Measurements from ENCODE around the gene MTMR3. TPM values are rescaled to one million over a fixed set of nuclear protein-coding genes. Genes with fewer than 3 reads are reported as not detected.
"Not testable (repeated sequence)": the region's sequence is repeated elsewhere in the genome, so short reads cannot be mapped to it uniquely, and the experiment has no call there.

The MTMR3 gene
- total RNA-seq, 4 donors from 2014 or later, result 36.6 to 42.1 (median 37.1) TPM

GRCh38 chr22:30054764-30055069 lies 171.7 kb downstream of the MTMR3 start:
- Histone ChIP-seq H3K9me3 (no peaks in the 10 kb centered on the region), H3K4me3 (no peak overlapping the region), H3K27ac (no peak overlapping the region), H3K4me1 (no peaks in the 10 kb centered on the region), H3K27me3 (no peaks in the 10 kb centered on the region), H3K36me3 (no peaks in the 10 kb centered on the region)
- intact Hi-C loops (cut with DNase I; ENCODE audit: low total_unique reads), result no loop called here
- TF ChIP-seq CTCF (IDR thresholded peaks at IDR 0.05 in 4 of 5, conservative IDR thresholded peaks at IDR 0.05 in 1 of 5), result no peak
- ATAC-seq, result no peak
- in situ Hi-C loops (cut with MboI; ENCODE audit: low sequenced_read_pairs in 4 of 4), result no loop called here
- no peak for DNase-seq

- intact Hi-C loops (cut with DNase I; ENCODE audit: low total_unique reads) (no loop called here), in situ Hi-C loops (cut with MboI; ENCODE audit: low sequenced_read_pairs in 4 of 4) (no loop called here)
- no peaks in the 10 kb centered on the region for H3K4me1 ChIP-seq
- no peaks in the 10 kb centered on the region for H3K9me3 ChIP-seq
- H3K27me3 ChIP-seq, result no peaks in the 10 kb centered on the region
- DNase-seq (no peak), ATAC-seq (no peak)
- no peak overlapping the region for H3K4me3 ChIP-seq
- no peak for TF ChIP-seq CTCF (IDR thresholded peaks at IDR 0.05 in 4 of 5, conservative IDR thresholded peaks at IDR 0.05 in 1 of 5)
- TF ChIP-seq POLR2A (IDR thresholded peaks at IDR 0.05), result no peak
- H3K36me3 ChIP-seq, result no peaks in the 10 kb centered on the region
- no peak overlapping the region for H3K27ac ChIP-seq
Measured at GRCh38 chr22:30056015-30056414, 173.0 kb downstream of the MTMR3 start.

GRCh38 chr22:30057375-30057774 lies 174.4 kb downstream of the MTMR3 start:
- ATAC-seq (no peak), DNase-seq (no peak)
- Histone ChIP-seq H3K9me3 (no peaks in the 10 kb centered on the region), H3K4me1 (no peaks in the 10 kb centered on the region), H3K36me3 (no peaks in the 10 kb centered on the region), H3K4me3 (no peak overlapping the region), H3K27me3 (no peaks in the 10 kb centered on the region), H3K27ac (no peak overlapping the region)
- TF ChIP-seq POLR2A (IDR thresholded peaks at IDR 0.05) (no peak), CTCF (IDR thresholded peaks at IDR 0.05 in 4 of 5, conservative IDR thresholded peaks at IDR 0.05 in 1 of 5) (no peak)
- in situ Hi-C loops (cut with MboI; ENCODE audit: low sequenced_read_pairs in 4 of 4), result no loop called here
- intact Hi-C loops (cut with DNase I; ENCODE audit: low total_unique reads), result no loop called here

GRCh38 chr22:30059346-30060020 lies 176.5 kb downstream of the MTMR3 start:
- H3K27ac ChIP-seq; H3K4me3 ChIP-seq; H3K9me3 ChIP-seq; intact Hi-C loops (cut with DNase I; ENCODE audit: low total_unique reads); in situ Hi-C loops (cut with MboI; ENCODE audit: low sequenced_read_pairs in 4 of 4); DNase-seq; H3K27me3 ChIP-seq; H3K36me3 ChIP-seq; H3K4me1 ChIP-seq; ATAC-seq: not testable (repeated sequence)

- H3K9me3 ChIP-seq; H3K27ac ChIP-seq; H3K27me3 ChIP-seq; H3K4me3 ChIP-seq; H3K4me1 ChIP-seq; DNase-seq; H3K36me3 ChIP-seq; intact Hi-C loops (cut with DNase I; ENCODE audit: low total_unique reads); ATAC-seq; in situ Hi-C loops (cut with MboI; ENCODE audit: low sequenced_read_pairs in 4 of 4): not testable (repeated sequence)
Measured at GRCh38 chr22:30061094-30061493, 178.1 kb downstream of the MTMR3 start.

- Histone ChIP-seq H3K27ac (no peak overlapping the region), H3K9me3 (peaks cover 0 to 6% (median 0%) of the 10 kb centered on the region in 3 donors), H3K4me1 (no peaks in the 10 kb centered on the region), H3K4me3 (no peak overlapping the region), H3K27me3 (no peaks in the 10 kb centered on the region), H3K36me3 (no peaks in the 10 kb centered on the region)
- no peak for TF ChIP-seq CTCF (IDR thresholded peaks at IDR 0.05 in 4 of 5, conservative IDR thresholded peaks at IDR 0.05 in 1 of 5)
- TF ChIP-seq POLR2A (IDR thresholded peaks at IDR 0.05), result no peak
- in situ Hi-C loops (cut with MboI; ENCODE audit: low sequenced_read_pairs in 4 of 4), result no loop called here
- no peak for DNase-seq
- ATAC-seq, result no peak
- intact Hi-C loops (cut with DNase I; ENCODE audit: low total_unique reads), result no loop called here
Measured at GRCh38 chr22:30062259-30062658, 179.3 kb downstream of the MTMR3 start.

All from gastrocnemius medialis (tissue), 4 donors.